PFSK-1 (cell line): Measurements from ENCODE around the gene PROB1.

Experiments used
- POLR2AphosphoS5 ChIP-seq: IDR thresholded peaks from 2 replicates; pipeline ENCODE4 v1.6.1; 2012; ENCODE audit warnings: low read depth, mild to moderate bottlenecking, control low read depth, low read length, moderate library complexity
- SIN3A ChIP-seq: IDR thresholded peaks from 2 replicates; pipeline ENCODE4 v1.6.1; 2012; ENCODE audit warnings: mild to moderate bottlenecking, low read length, moderate library complexity, borderline replicate concordance; ENCODE audit not compliant: insufficient read depth
- TAF1 ChIP-seq: IDR thresholded peaks from 2 replicates; pipeline ENCODE4 v1.6.1; 2012; ENCODE audit warnings: low read length, control low read depth, borderline replicate concordance; ENCODE audit not compliant: insufficient read depth
- TF ChIP-seq, protein P1 (sequence below), 2 experiments: IDR thresholded peaks; 2 replicates each; pipeline versions ENCODE4 v1.6.1 to v1.8.0; 2011 to 2012; ENCODE audit warnings: low read depth in 2 of 2, low read length in 2 of 2, control low read depth in 1 of 2, inconsistent platforms in 1 of 2, mild to moderate bottlenecking in 1 of 2, moderate library complexity in 1 of 2; ENCODE audit not compliant: insufficient read depth in 1 of 2

DNA sequence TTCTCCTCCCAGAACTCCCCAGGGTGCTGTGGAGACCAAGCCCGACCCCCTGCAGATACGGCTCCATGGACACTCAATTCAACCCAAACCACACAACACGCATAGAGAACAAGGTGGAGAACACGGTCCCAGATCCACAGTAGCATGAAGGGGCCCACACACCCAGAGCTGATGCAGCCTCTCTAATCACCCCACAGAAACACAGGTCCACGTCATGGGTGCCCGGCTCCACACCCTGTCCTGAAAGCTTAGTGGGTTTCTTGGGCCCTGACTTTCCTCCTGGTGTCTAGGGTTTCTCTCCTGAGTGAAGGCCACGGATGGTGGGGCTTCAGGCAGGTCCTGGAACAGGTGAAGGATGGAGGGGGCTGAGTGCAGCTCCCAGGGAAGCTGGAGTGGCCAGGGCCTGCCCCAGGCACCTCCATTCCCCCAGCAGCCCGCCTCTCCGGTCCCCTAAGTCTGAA is 10.3 kb downstream of the PROB1 start:
- TF ChIP-seq POLR2AphosphoS5 (no peak), TAF1 (no peak), SIN3A (no peak)
- TF ChIP-seq, protein P1, sequence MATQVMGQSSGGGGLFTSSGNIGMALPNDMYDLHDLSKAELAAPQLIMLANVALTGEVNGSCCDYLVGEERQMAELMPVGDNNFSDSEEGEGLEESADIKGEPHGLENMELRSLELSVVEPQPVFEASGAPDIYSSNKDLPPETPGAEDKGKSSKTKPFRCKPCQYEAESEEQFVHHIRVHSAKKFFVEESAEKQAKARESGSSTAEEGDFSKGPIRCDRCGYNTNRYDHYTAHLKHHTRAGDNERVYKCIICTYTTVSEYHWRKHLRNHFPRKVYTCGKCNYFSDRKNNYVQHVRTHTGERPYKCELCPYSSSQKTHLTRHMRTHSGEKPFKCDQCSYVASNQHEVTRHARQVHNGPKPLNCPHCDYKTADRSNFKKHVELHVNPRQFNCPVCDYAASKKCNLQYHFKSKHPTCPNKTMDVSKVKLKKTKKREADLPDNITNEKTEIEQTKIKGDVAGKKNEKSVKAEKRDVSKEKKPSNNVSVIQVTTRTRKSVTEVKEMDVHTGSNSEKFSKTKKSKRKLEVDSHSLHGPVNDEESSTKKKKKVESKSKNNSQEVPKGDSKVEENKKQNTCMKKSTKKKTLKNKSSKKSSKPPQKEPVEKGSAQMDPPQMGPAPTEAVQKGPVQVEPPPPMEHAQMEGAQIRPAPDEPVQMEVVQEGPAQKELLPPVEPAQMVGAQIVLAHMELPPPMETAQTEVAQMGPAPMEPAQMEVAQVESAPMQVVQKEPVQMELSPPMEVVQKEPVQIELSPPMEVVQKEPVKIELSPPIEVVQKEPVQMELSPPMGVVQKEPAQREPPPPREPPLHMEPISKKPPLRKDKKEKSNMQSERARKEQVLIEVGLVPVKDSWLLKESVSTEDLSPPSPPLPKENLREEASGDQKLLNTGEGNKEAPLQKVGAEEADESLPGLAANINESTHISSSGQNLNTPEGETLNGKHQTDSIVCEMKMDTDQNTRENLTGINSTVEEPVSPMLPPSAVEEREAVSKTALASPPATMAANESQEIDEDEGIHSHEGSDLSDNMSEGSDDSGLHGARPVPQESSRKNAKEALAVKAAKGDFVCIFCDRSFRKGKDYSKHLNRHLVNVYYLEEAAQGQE (IDR thresholded peaks at IDR 0.05; ENCODE audit: insufficient read depth in 1 of 2, low read depth in 2 of 2, low read length in 2 of 2), result no peak
